Duodenal mucosa (tissue), 2 donors: ENCODE results near the gene TLL2.

Experiments
- H3K27ac ChIP-seq: one replicate; pipeline ENCODE4 v1.7.0; 2013; ENCODE audit warnings: low read depth, low read length
- H3K27me3 ChIP-seq, 2 donors: one replicate each; pipeline ENCODE4 v1.7.0; 2013; ENCODE audit warnings: low read length in 2 of 2, control low read depth in 1 of 2; ENCODE audit not compliant: insufficient read depth in 2 of 2, control insufficient read depth in 1 of 2
- H3K36me3 ChIP-seq, 2 donors: one replicate each; pipeline ENCODE4 v1.7.0; 2013; ENCODE audit warnings: low read length in 2 of 2, control low read depth in 1 of 2; ENCODE audit not compliant: insufficient read depth in 2 of 2, control insufficient read depth in 1 of 2
- H3K4me1 ChIP-seq, 2 donors: one replicate each; pipeline ENCODE4 v1.7.0; 2013; ENCODE audit warnings: low read length in 2 of 2, control low read depth in 1 of 2; ENCODE audit not compliant: insufficient read depth in 2 of 2, control insufficient read depth in 1 of 2
- H3K4me3 ChIP-seq, 2 donors: one replicate each; pipeline ENCODE4 v1.7.0; 2013; ENCODE audit warnings: low read length in 2 of 2, low read depth in 1 of 2
- H3K9ac ChIP-seq, 2 donors: one replicate each; pipeline ENCODE4 v1.7.0; 2013; ENCODE audit warnings: low read length in 2 of 2, low read depth in 1 of 2
- H3K9me3 ChIP-seq, 2 donors: one replicate each; pipeline ENCODE4 v1.7.0; 2013; ENCODE audit warnings: low read length in 2 of 2, control low read depth in 1 of 2; ENCODE audit not compliant: control insufficient read depth in 1 of 2

Gene TLL2

DNA sequence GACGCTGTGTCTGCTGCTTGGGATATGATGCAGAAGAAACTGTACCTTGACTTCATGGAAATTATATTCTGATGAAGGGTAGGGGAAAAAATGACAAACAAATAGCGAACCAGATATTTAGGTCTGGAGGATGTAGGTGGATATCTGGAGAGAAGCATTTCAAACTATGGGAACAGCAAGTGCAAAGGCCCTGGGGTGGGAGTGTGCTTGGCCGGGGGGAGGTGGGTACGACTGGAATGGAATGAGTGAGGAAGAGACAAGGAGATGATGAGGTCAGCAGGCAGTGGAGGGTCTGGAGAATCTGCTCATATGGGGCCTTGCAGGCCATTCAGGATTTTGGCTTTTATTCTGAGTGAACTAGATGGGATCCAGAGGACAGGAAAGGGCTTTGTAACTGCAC is 65.2 kb downstream of the TLL2 start:
- H3K36me3 ChIP-seq, result no peaks in the 10 kb centered on the region
- no peak overlapping the region for H3K9ac ChIP-seq
- no peak overlapping the region for H3K4me3 ChIP-seq
- H3K4me1 ChIP-seq, result no peaks in the 10 kb centered on the region
- H3K27ac ChIP-seq, result no peak overlapping the region
- no peaks in the 10 kb centered on the region for H3K27me3 ChIP-seq
- H3K9me3 ChIP-seq, result no peaks in the 10 kb centered on the region

GRCh38 chr10:96448021-96448457 is 65.7 kb downstream of the TLL2 start:
- H3K9ac ChIP-seq, result no peak overlapping the region
- H3K4me1 ChIP-seq, result no peaks in the 10 kb centered on the region
- H3K27me3 ChIP-seq, result no peaks in the 10 kb centered on the region
- H3K27ac ChIP-seq, result no peak overlapping the region
- no peaks in the 10 kb centered on the region for H3K9me3 ChIP-seq
- H3K4me3 ChIP-seq, result no peak overlapping the region
- H3K36me3 ChIP-seq, result no peaks in the 10 kb centered on the region

DNA sequence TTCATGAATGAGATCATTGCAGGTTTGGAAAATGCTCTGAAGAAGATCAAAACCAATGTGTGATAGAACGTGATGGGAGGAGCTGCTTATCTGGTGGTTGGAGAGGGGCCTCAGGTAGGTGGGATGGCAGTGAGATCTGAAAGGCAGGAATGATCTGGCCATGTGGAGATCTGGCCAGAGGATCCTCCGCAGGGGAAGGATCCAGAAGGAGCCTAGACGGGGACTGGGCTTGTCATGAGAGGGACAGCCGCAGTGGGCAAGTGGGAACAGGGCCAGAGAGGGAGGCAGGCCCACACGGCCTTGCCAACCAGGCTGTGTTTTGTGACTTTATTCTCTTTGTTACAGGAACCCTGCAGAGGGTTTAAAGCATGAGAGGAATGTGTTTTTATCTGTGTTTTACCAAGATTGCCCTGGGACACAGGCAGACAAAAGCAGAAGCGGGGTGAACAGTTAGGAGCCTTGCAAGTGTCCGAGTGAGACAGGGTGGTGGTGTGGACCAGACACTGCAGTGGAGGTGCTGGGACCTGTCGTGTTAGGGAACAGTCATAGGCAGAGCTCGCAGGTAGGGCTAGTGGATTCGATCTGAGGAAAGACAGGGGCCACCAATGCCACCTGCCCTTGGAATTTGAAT is 66.6 kb downstream of the TLL2 start:
- Histone ChIP-seq H3K9ac (no peak overlapping the region), H3K27me3 (no peaks in the 10 kb centered on the region), H3K9me3 (no peaks in the 10 kb centered on the region), H3K27ac (no peak overlapping the region), H3K36me3 (no peaks in the 10 kb centered on the region), H3K4me1 (no peaks in the 10 kb centered on the region), H3K4me3 (no peak overlapping the region)

GRCh38 chr10:96441987-96442643 is 71.6 kb downstream of the TLL2 start:
- H3K4me3 ChIP-seq, result no peak overlapping the region
- H3K9ac ChIP-seq, result no peak overlapping the region
- no peaks in the 10 kb centered on the region for H3K36me3 ChIP-seq
- no peak overlapping the region for H3K27ac ChIP-seq
- no peaks in the 10 kb centered on the region for H3K27me3 ChIP-seq
- no peaks in the 10 kb centered on the region for H3K4me1 ChIP-seq
- no peaks in the 10 kb centered on the region for H3K9me3 ChIP-seq

DNA sequence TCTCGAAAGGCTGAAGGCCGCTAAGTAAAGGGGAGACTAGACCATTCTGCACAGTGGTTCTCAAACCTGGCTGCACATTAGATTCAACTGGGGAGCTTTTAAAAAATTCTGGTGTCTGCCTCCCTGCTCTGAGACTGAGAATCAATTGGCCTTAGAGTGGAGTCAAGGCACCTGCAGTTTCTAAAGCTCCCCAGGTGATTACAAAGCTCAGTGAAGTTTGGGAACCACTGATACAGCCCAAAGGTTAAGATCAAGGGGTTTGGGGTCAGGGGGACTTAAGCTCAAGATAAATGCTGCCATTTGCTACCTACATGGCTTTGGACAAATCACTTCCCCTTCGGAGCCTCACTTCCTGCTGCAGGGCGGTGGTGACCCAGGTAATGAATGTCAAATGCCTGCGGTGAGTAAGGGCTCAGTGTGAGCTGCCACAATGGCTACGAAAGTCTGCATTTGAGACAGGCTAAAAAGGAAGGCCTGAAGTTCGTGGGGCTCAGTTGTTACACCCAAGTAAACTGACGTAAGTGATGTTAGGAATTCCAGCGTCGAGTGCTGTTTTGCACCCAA is 72.3 kb downstream of the TLL2 start:
- Histone ChIP-seq H3K4me1 (no peaks in the 10 kb centered on the region), H3K27ac (no peak overlapping the region), H3K4me3 (no peak overlapping the region), H3K9ac (no peak overlapping the region), H3K27me3 (no peaks in the 10 kb centered on the region), H3K9me3 (no peaks in the 10 kb centered on the region), H3K36me3 (no peaks in the 10 kb centered on the region)

DNA sequence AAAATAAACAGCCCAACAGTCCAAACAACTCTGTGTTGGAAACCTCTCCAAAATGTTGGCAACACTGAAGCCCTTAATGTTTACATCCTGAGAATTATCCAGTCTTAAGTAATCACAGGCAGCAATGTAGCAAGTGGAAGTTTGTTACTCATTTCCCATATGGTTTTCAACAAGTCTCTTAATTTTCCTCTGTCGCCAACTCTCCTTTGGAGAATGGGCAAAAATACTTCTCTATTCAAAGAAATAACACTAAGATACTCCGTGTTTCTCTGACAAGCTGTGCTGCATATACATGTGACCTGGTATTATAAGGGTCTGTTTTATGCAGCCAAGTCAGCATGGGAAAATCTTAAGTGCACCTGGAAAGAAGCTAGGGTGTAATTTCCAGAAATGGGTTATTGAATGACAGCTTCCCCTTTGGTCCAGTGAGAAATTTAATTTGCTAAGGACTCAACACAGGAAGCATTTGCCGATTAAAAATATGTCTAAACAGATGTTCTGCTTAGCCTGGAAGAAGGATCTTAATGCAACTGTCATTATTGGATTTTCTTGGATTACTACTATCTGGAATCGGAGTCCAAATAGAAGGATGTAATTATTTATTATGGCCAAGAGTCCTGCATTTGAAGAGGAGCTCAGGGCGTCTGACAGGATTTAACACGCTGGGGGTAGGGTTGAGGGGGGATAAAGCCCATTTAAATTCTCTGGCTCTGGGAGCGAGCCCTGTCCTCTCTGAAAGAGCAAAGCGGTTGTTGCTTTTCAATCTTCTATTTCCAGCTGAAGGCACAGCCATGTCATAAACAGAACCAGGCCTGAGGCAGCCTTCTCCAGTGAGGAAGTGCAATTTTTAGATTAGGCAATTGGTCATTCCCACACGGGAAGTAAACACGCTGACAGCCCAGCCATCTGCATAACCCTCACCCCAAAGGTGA is 73.1 kb downstream of the TLL2 start:
- Histone ChIP-seq H3K27me3 (no peaks in the 10 kb centered on the region), H3K4me1 (no peaks in the 10 kb centered on the region), H3K27ac (no peak overlapping the region), H3K36me3 (no peaks in the 10 kb centered on the region), H3K4me3 (no peak overlapping the region), H3K9me3 (no peaks in the 10 kb centered on the region), H3K9ac (no peak overlapping the region)

- H3K27ac ChIP-seq, result no peak overlapping the region
- no peaks in the 10 kb centered on the region for H3K27me3 ChIP-seq
- H3K9me3 ChIP-seq, result no peaks in the 10 kb centered on the region
- H3K4me1 ChIP-seq, result no peaks in the 10 kb centered on the region
- H3K36me3 ChIP-seq, result no peaks in the 10 kb centered on the region
- H3K4me3 ChIP-seq, result no peak overlapping the region
- no peak overlapping the region for H3K9ac ChIP-seq
Measured at GRCh38 chr10:96439725-96440124, 74.0 kb downstream of the TLL2 start.

GRCh38 chr10:96436035-96436434 is 77.7 kb downstream of the TLL2 start:
- Histone ChIP-seq H3K27ac (no peak overlapping the region), H3K9me3 (no peaks in the 10 kb centered on the region), H3K36me3 (no peaks in the 10 kb centered on the region), H3K4me3 (no peak overlapping the region), H3K4me1 (no peaks in the 10 kb centered on the region), H3K27me3 (no peaks in the 10 kb centered on the region), H3K9ac (no peak overlapping the region)

DNA sequence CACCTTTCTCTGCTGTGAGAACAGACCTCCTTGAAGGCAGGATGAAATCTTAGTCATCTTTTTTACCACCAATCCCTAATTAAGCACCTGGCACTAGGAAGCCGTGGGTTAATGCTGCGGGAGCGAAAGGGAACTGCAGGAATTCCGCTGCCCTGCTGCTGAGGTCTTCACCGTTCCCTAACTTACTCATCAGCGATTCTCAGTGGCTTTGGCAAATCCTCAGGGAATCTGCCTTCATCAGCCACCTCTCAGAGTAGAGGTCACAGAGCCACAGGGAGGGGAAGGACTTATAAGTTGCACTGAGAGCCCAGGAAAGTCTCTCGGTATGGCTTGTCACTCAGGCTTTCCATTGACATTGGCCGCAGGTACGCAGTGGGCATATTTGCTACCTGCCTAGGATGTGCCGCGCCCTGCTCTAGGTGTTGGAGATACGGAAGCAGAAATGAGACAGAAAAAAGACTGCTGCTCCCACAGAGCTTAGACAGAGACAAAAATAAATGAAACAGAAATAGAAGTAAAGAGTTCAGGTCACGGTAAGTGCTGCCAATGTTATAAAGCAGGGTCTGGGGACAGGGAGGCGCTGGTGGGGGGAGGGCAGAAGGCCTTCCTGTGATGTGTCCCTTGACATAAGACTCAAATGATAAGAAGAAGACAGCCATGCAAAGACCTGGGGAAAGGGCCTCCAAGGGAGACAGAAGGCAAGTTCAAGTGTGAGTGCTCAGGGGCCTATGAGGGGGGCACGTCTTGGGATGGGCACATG is 82.3 kb downstream of the TLL2 start:
- Histone ChIP-seq H3K36me3 (no peaks in the 10 kb centered on the region), H3K4me1 (no peaks in the 10 kb centered on the region), H3K27ac (no peak overlapping the region), H3K27me3 (no peaks in the 10 kb centered on the region), H3K9ac (no peak overlapping the region), H3K4me3 (no peak overlapping the region), H3K9me3 (no peaks in the 10 kb centered on the region)
